H1 (cell line): ENCODE measurements around the gene IL1RAP. TPM values are rescaled to one million over a fixed set of nuclear protein-coding genes. Genes with fewer than 3 reads are reported as not detected.

Source experiments
- CTCF ChIA-PET: fragments of 300-600 bp; sonication (Branson Sonifier 250); formaldehyde crosslinking; loops from one replicate; lab custom pipeline; 2021; ENCODE audit not compliant: partially characterized antibody; lab: Charles Lee
- POLR2A ChIA-PET: fragments of 300-600 bp; sonication (Branson Sonifier 250); formaldehyde crosslinking; loops from one replicate; lab custom pipeline; 2021; ENCODE audit warnings: inconsistent platforms; ENCODE audit not compliant: partially characterized antibody; lab: Charles Lee
- DNase-seq, 2 experiments: peaks; one replicate each; pipeline versions ENCODE4 v3.0.0 to v3.0.0-alpha.2; 2010 to 2022; ENCODE audit warnings: low spot score in 2 of 2, low read depth in 1 of 2, mixed read lengths in 1 of 2
- FAIRE-seq: peaks from 2 replicates; lab custom pipeline; 2011; peaks lifted over from hg19 to GRCh38; lab: Jason Lieb, UNC
- H2AFZ ChIP-seq: 2 replicates; pipeline ENCODE4 v1.8.1; 2012; ENCODE audit warnings: low read length, inconsistent platforms
- H2AK5ac ChIP-seq: 2 replicates; pipeline ENCODE4 v1.6.1; 2013; ENCODE audit warnings: low read depth, low read length
- H2BK120ac ChIP-seq: replicated peaks from 2 replicates; pipeline ENCODE3; 2013; ENCODE audit warnings: low read depth, low read length, inconsistent platforms
- H2BK12ac ChIP-seq: 2 replicates; pipeline ENCODE4 v1.6.1; 2013; ENCODE audit warnings: low read depth, low read length
- H2BK15ac ChIP-seq: 2 replicates; pipeline ENCODE4 v1.6.1; 2013; ENCODE audit warnings: low read length
- H2BK20ac ChIP-seq: 2 replicates; pipeline ENCODE4 v1.6.1; 2013; ENCODE audit warnings: low read length
- H2BK5ac ChIP-seq: 2 replicates; pipeline ENCODE4 v1.6.1; 2013; ENCODE audit warnings: low read depth, low read length
- H3K14ac ChIP-seq: 2 replicates; pipeline ENCODE4 v1.6.1; 2013; ENCODE audit warnings: inconsistent platforms; ENCODE audit not compliant: insufficient read length
- H3K18ac ChIP-seq: 2 replicates; pipeline ENCODE4 v1.6.1; 2013; ENCODE audit warnings: low read length; ENCODE audit errors: extremely low read depth
- H3K23ac ChIP-seq: 2 replicates; pipeline ENCODE4 v1.6.1; 2013; ENCODE audit warnings: inconsistent platforms; ENCODE audit not compliant: insufficient read length
- H3K23me2 ChIP-seq: 2 replicates; pipeline ENCODE4 v1.6.1; 2013; ENCODE audit warnings: low read depth, low read length
- H3K27ac ChIP-seq: 2 replicates; pipeline ENCODE4 v1.6.1; 2011; ENCODE audit warnings: low read depth, low read length, inconsistent platforms
- H3K27me3 ChIP-seq, 4 experiments: replicated peaks in 1 of 4; 1 replicate in 1 of 4; 2 replicates in 3 of 4; pipeline versions ENCODE4 v1.6.1 to v1.8.1; 2011 to 2013; ENCODE audit warnings: low read length in 3 of 4, mild to moderate bottlenecking in 3 of 4, inconsistent platforms in 2 of 4, mixed read lengths in 2 of 4, moderate library complexity in 1 of 4; ENCODE audit not compliant: control insufficient read depth in 3 of 4, insufficient read depth in 3 of 4; ENCODE audit errors: extremely low read depth in 1 of 4
- H3K36me3 ChIP-seq, 4 experiments: 2 replicates each; pipeline versions ENCODE4 v1.6.1 to v1.8.1; 2011 to 2013; ENCODE audit warnings: mild to moderate bottlenecking in 4 of 4, low read length in 3 of 4, moderate library complexity in 2 of 4, control low read depth in 1 of 4, inconsistent platforms in 1 of 4; ENCODE audit not compliant: insufficient read depth in 4 of 4, control insufficient read depth in 2 of 4
- H3K4ac ChIP-seq: replicated peaks from 2 replicates; pipeline ENCODE3; 2013; ENCODE audit warnings: low read length, low read depth, mixed read lengths, inconsistent platforms; ENCODE audit not compliant: insufficient read length
- H3K4me1 ChIP-seq, 4 experiments: replicated peaks in 1 of 4; 1 replicate in 1 of 4; 2 replicates in 3 of 4; pipeline versions ENCODE4 v1.6.1 to v1.8.1; 2011 to 2013; ENCODE audit warnings: low read length in 3 of 4, inconsistent platforms in 2 of 4, mixed read lengths in 1 of 4; ENCODE audit not compliant: insufficient read depth in 4 of 4, control insufficient read depth in 3 of 4
- H3K4me2 ChIP-seq, 2 experiments: 2 replicates each; pipeline versions ENCODE4 v1.6.1 to v1.8.1; 2011 to 2013; ENCODE audit warnings: low read depth in 2 of 2, low read length in 2 of 2, control low read depth in 1 of 2, inconsistent platforms in 1 of 2, mild to moderate bottlenecking in 1 of 2; ENCODE audit not compliant: insufficient read depth in 1 of 2
- H3K4me3 ChIP-seq, 4 experiments: fragments of 200-600, 300-600 bp in 1 of 4; sonication (generic), shearing (Covaris generic), sonication (Bioruptor Twin) in 1 of 4; 2 replicates each; pipeline versions ENCODE4 v1.5.1 to v1.8.1; 2011 to 2016; ENCODE audit warnings: low read length in 4 of 4, low read depth in 3 of 4, control low read depth in 2 of 4, inconsistent platforms in 2 of 4, mild to moderate bottlenecking in 2 of 4, mixed read lengths in 1 of 4, moderate library complexity in 1 of 4; ENCODE audit not compliant: insufficient read depth in 2 of 4; ENCODE audit errors: extremely low read depth in 1 of 4
- H3K56ac ChIP-seq: replicated peaks from 2 replicates; pipeline ENCODE3; 2013; ENCODE audit warnings: low read depth, mild to moderate bottlenecking, mixed read lengths, low read length, inconsistent platforms; ENCODE audit not compliant: insufficient read length
- H3K79me1 ChIP-seq: 2 replicates; pipeline ENCODE4 v1.6.1; 2013; ENCODE audit warnings: low read depth, low read length, control low read depth
- H3K79me2 ChIP-seq, 2 experiments: 2 replicates each; pipeline versions ENCODE4 v1.6.1 to v1.8.1; 2012 to 2013; ENCODE audit warnings: low read length in 2 of 2, mild to moderate bottlenecking in 2 of 2, inconsistent platforms in 1 of 2; ENCODE audit not compliant: insufficient read depth in 2 of 2, control insufficient read depth in 1 of 2
- H3K9ac ChIP-seq, 4 experiments: replicated peaks in 1 of 4; 1 replicate in 1 of 4; 2 replicates in 3 of 4; pipeline versions ENCODE4 v1.6.1 to v1.8.1; 2011 to 2013; ENCODE audit warnings: low read depth in 3 of 4, low read length in 3 of 4, control low read depth in 2 of 4, mild to moderate bottlenecking in 2 of 4, moderate library complexity in 2 of 4, inconsistent platforms in 1 of 4; ENCODE audit errors: extremely low read depth in 1 of 4
- H3K9me3 ChIP-seq, 2 experiments: 2 replicates each; pipeline versions ENCODE4 v1.6.1 to v1.8.1; 2012 to 2013; ENCODE audit warnings: mild to moderate bottlenecking in 2 of 2, moderate library complexity in 2 of 2, control low read depth in 1 of 2, inconsistent platforms in 1 of 2, low read depth in 1 of 2, low read length in 1 of 2, mixed read lengths in 1 of 2; ENCODE audit not compliant: insufficient read depth in 2 of 2
- H4K20me1 ChIP-seq, 2 experiments: replicated peaks in 1 of 2; 2 replicates each; pipeline versions ENCODE3 to v1.8.1; 2011 to 2013; ENCODE audit warnings: inconsistent platforms in 2 of 2, low read length in 2 of 2, mild to moderate bottlenecking in 1 of 2; ENCODE audit not compliant: insufficient read depth in 2 of 2, control insufficient read depth in 1 of 2
- H4K5ac ChIP-seq: 2 replicates; pipeline ENCODE4 v1.6.1; 2013; ENCODE audit warnings: low read length, low read depth, mixed read lengths, inconsistent platforms; ENCODE audit not compliant: insufficient read length
- H4K8ac ChIP-seq: 2 replicates; pipeline ENCODE4 v1.8.0; 2013; ENCODE audit warnings: mild to moderate bottlenecking, moderate library complexity, low read length, inconsistent platforms; ENCODE audit not compliant: insufficient read depth; ENCODE audit errors: extremely low read depth
- H4K91ac ChIP-seq: replicated peaks from 2 replicates; pipeline ENCODE3; 2013; ENCODE audit warnings: low read length, mixed read lengths, inconsistent platforms; ENCODE audit not compliant: insufficient read length
- CBX8 ChIP-seq: fragments of 300-800, 300-1000 bp; sonication (generic); IDR thresholded peaks from 2 replicates; pipeline ENCODE4 v1.7.1; 2016; ENCODE audit warnings: low read depth, low read length, borderline replicate concordance
- CEBPB ChIP-seq: IDR thresholded peaks from 2 replicates; pipeline ENCODE4 v1.6.1; 2012; ENCODE audit warnings: low read depth, low read length
- CHD2 ChIP-seq: IDR thresholded peaks from 2 replicates; pipeline ENCODE4 v1.6.1; 2012; ENCODE audit warnings: low read length, improper control_type of control experiment
- CTBP2 ChIP-seq: IDR thresholded peaks from 2 replicates; pipeline ENCODE4 v1.7.0; 2011; ENCODE audit warnings: borderline replicate concordance, mild to moderate bottlenecking, moderate library complexity, mixed read lengths, low read length; ENCODE audit not compliant: insufficient read depth, insufficient read length
- GABPA ChIP-seq: IDR thresholded peaks from 2 replicates; pipeline ENCODE4 v1.6.1; 2011; ENCODE audit warnings: mild to moderate bottlenecking, low read length, moderate library complexity, borderline replicate concordance; ENCODE audit not compliant: insufficient read depth
- HDAC6 ChIP-seq: IDR thresholded peaks from one replicate; pipeline ENCODE4 v1.7.1; 2012; ENCODE audit warnings: low read depth, mild to moderate bottlenecking, inconsistent platforms, low read length, moderate library complexity
- JUN ChIP-seq: IDR thresholded peaks from 2 replicates; pipeline ENCODE4 v1.6.1; 2011; ENCODE audit warnings: low read depth, mild to moderate bottlenecking, improper control_type of control experiment, low read length
- KDM4A ChIP-seq: IDR thresholded peaks from one replicate; pipeline ENCODE4 v1.7.1; 2012; ENCODE audit warnings: low read depth, mild to moderate bottlenecking, moderate library complexity, low read length, inconsistent platforms; ENCODE audit not compliant: severe bottlenecking
- PHF8 ChIP-seq: fragments of 200-600 bp; sonication (generic); conservative IDR thresholded peaks from 2 replicates; pipeline ENCODE4 v1.7.1; 2012; ENCODE audit warnings: low read depth, mild to moderate bottlenecking, inconsistent platforms, low read length, moderate library complexity
- POLR2AphosphoS5 ChIP-seq: IDR thresholded peaks from 2 replicates; pipeline ENCODE4 v1.6.1; 2011; ENCODE audit warnings: low read depth, low read length
- RAD21 ChIP-seq, 2 experiments: IDR thresholded peaks in 1 of 2; conservative IDR thresholded peaks in 1 of 2; 2 replicates each; pipeline ENCODE4 v1.6.1; 2011; ENCODE audit warnings: low read depth in 2 of 2, low read length in 2 of 2, improper control_type of control experiment in 1 of 2, inconsistent platforms in 1 of 2, mild to moderate bottlenecking in 1 of 2, moderate library complexity in 1 of 2
- RFX5 ChIP-seq: IDR thresholded peaks from 2 replicates; pipeline ENCODE4 v1.6.1; 2011; ENCODE audit warnings: low read depth, low read length, improper control_type of control experiment, borderline replicate concordance
- SUZ12 ChIP-seq: fragments of 200-600 bp; sonication (generic); IDR thresholded peaks from 2 replicates; pipeline ENCODE4 v1.6.1; 2012; ENCODE audit warnings: mild to moderate bottlenecking, inconsistent platforms, low read length, moderate library complexity, mixed read lengths
- TBP ChIP-seq: IDR thresholded peaks from 2 replicates; pipeline ENCODE4 v1.6.1; 2011; ENCODE audit warnings: low read depth, low read length, improper control_type of control experiment
- ZNF274 ChIP-seq: IDR thresholded peaks from 2 replicates; pipeline ENCODE4 v1.7.0; 2012; ENCODE audit warnings: low read length, borderline replicate concordance; ENCODE audit errors: extremely low read depth
- WGBS, 2 experiments: shearing (Covaris generic) in 1 of 2; methylation state at CpG; one replicate each; pipeline versions ENCODE4 v1.1.6 to v1.1.7; 2013 to 2015; ENCODE audit warnings: low lambda C conversion rate in 2 of 2, mixed read lengths in 2 of 2, inconsistent platforms in 1 of 2, low coverage in 1 of 2, missing lambda C conversion rate in 1 of 2; ENCODE audit not compliant: insufficient replicate concordance in 2 of 2, insufficient coverage in 1 of 2, insufficient read length in 1 of 2; ENCODE audit errors: extremely low coverage in 1 of 2, missing lambda C conversion rate in 1 of 2; 5-methylcytosine and 5-hydroxymethylcytosine counted together
- polyA plus RNA-seq, 7 experiments: library from polyadenylated mRNA; depleted of rRNA in 3 of 7; stranded (reverse) in 5 of 7; unstranded in 2 of 7; fragments of >200 nt in 5 of 7; fragments of 200-250 nt in 2 of 7; gene quantifications; 1 replicate in 5 of 7; 2 replicates in 1 of 7; 4 replicates in 1 of 7; pipeline versions ENCODE4 v1.2.1 to v1.2.3, GENCODE V29; 2011 to 2013; ENCODE audit warnings: missing spikeins in 2 of 7, mixed read lengths in 2 of 7
- total RNA-seq: library from RNA; stranded (reverse); fragmentation: NEBNext Ultra II Directional; extraction: Animal tissue kit (Norgen Biotek cat#: 25700); gene quantifications from 2 replicates; pipeline ENCODE4 v1.2.1, GENCODE V29; 2021

Gene IL1RAP
- total and polyA plus RNA-seq, 2 of the 8 experiments (the other 6 are each of a cell fraction or from before 2014, with no cell fraction given) = 2.4 to 3.9 TPM

- POLR2A ChIA-PET = no interaction called here
- H3K36me3 ChIP-seq = no peaks in the 10 kb centered on the region
- no peak for TF ChIP-seq HDAC6
- no peak for TF ChIP-seq CBX8
- no peak for TF ChIP-seq PHF8
- TF ChIP-seq ZNF274 = no peak
- no peak for TF ChIP-seq SUZ12
- no peak for TF ChIP-seq TBP
- TF ChIP-seq CEBPB = no peak
- TF ChIP-seq CHD2 = no peak
- no peak for TF ChIP-seq POLR2AphosphoS5
- TF ChIP-seq KDM4A = no peak
- no peak for TF ChIP-seq GABPA
- TF ChIP-seq RFX5 = no peak
- TF ChIP-seq JUN = no peak
- no peak for TF ChIP-seq RAD21 (IDR thresholded peaks at IDR 0.05 in 1 of 2, conservative IDR thresholded peaks at IDR 0.05 in 1 of 2; ENCODE audit: low read depth in 2 of 2, low read length in 2 of 2)
- TF ChIP-seq CTBP2 = no peak
These were observed 77.2 kb downstream of the IL1RAP start for GRCh38 chr3:190591080-190591479.

More at GRCh38 chr3:190591080-190591479, 77.2 kb downstream of the IL1RAP start:
- H3K23me2 ChIP-seq = no peaks in the 10 kb centered on the region
- no peak overlapping the region for H3K27ac ChIP-seq
- DNase-seq = no peak
- H3K14ac ChIP-seq = no peak overlapping the region
- no peak overlapping the region for H3K4ac ChIP-seq
- no peak overlapping the region for H3K4me3 ChIP-seq
- CTCF ChIA-PET = interaction anchor here (0.6 to 1.1 kb wide), 2 partner anchors 105 to 217 kb away, joined by 3 read pairs; no protein-coding TSS in a partner anchor
- H4K20me1 ChIP-seq = no peaks in the 10 kb centered on the region
- no peaks in the 10 kb centered on the region for H3K79me2 ChIP-seq
- H4K91ac ChIP-seq = no peak overlapping the region
- no peak overlapping the region for H4K8ac ChIP-seq
- H3K18ac ChIP-seq = no peak overlapping the region
- H2BK120ac ChIP-seq = no peak overlapping the region
- H3K9ac ChIP-seq = no peak overlapping the region
- no peak overlapping the region for H2AK5ac ChIP-seq
- no peak overlapping the region for H3K56ac ChIP-seq
- peaks cover 0 to 6% (median 1%) of the 10 kb centered on the region in 4 experiments; a peak in 2 of 7 replicates for H3K4me1 ChIP-seq
- H2BK20ac ChIP-seq = no peak overlapping the region
- WGBS, 2 experiments = 84% methylated on average over 6 of the region's 6 CpGs; no CpG with 5 or more reads in 1 of the 2 experiments
- H4K5ac ChIP-seq = no peak overlapping the region
- no peaks in the 10 kb centered on the region for H3K27me3 ChIP-seq
- no peak overlapping the region for H3K4me2 ChIP-seq
- no peak overlapping the region for H2BK12ac ChIP-seq
- no peak overlapping the region for H2BK15ac ChIP-seq
- no peak overlapping the region for H2AFZ ChIP-seq
- H3K9me3 ChIP-seq = no peaks in the 10 kb centered on the region
- H2BK5ac ChIP-seq = no peak overlapping the region
- H3K79me1 ChIP-seq = no peaks in the 10 kb centered on the region
- FAIRE-seq = no peak
- H3K23ac ChIP-seq = no peak overlapping the region
